ENCODE measurements around the gene DNAH11. TPM values are rescaled to one million over a fixed set of nuclear protein-coding genes. Genes with fewer than 3 reads are reported as not detected.

Gene DNAH11
- polyA plus RNA-seq, 1 experiment: 0.59 TPM

- ChIA-PET CTCF (no interaction called here), POLR2A (no interaction called here)
- Histone ChIP-seq H3K4me3 (ENCODE audit: low read depth, low read length) (no peak overlapping the region), H3K36me3 (ENCODE audit: control insufficient read depth, insufficient read depth, low read length) (no peaks in the 10 kb centered on the region), H3K27me3 (ENCODE audit: control insufficient read depth, insufficient read depth, low read length) (peaks cover 5% of the 10 kb centered on the region)
- TF ChIP-seq CTCF (IDR thresholded peaks at IDR 0.05; ENCODE audit: insufficient read depth, low read depth, low read length): no peak
- no peak for DNase-seq (ENCODE audit: low read depth)
These were observed 1.4 kb downstream of the DNAH11 start for GRCh38 chr7:21544303-21544656.

GRCh38 chr7:21544715-21545114 lies 1.9 kb downstream of the DNAH11 start:
- Histone ChIP-seq H3K27me3 (ENCODE audit: control insufficient read depth, insufficient read depth, low read length) (peaks cover 5% of the 10 kb centered on the region), H3K4me3 (ENCODE audit: low read depth, low read length) (no peak overlapping the region), H3K36me3 (ENCODE audit: control insufficient read depth, insufficient read depth, low read length) (no peaks in the 10 kb centered on the region)
- CTCF ChIA-PET: no interaction called here
- POLR2A ChIA-PET: no interaction called here
- no peak for TF ChIP-seq CTCF (IDR thresholded peaks at IDR 0.05; ENCODE audit: insufficient read depth, low read depth, low read length)
- DNase-seq (ENCODE audit: low read depth): no peak

GRCh38 chr7:21547501-21547900 lies 4.7 kb downstream of the DNAH11 start:
- POLR2A ChIA-PET: no interaction called here
- TF ChIP-seq CTCF (IDR thresholded peaks at IDR 0.05; ENCODE audit: insufficient read depth, low read depth, low read length): no peak
- DNase-seq (ENCODE audit: low read depth): no peak
- CTCF ChIA-PET: no interaction called here
- no peaks in the 10 kb centered on the region for H3K36me3 ChIP-seq (ENCODE audit: control insufficient read depth, insufficient read depth, low read length)
- H3K4me3 ChIP-seq (ENCODE audit: low read depth, low read length): no peak overlapping the region
- peaks cover 5% of the 10 kb centered on the region for H3K27me3 ChIP-seq (ENCODE audit: control insufficient read depth, insufficient read depth, low read length)

GRCh38 chr7:21548491-21548890 lies 5.7 kb downstream of the DNAH11 start:
- DNase-seq (ENCODE audit: low read depth): no peak
- H3K4me3 ChIP-seq (ENCODE audit: low read depth, low read length): no peak overlapping the region
- peaks cover 2% of the 10 kb centered on the region; the same call in 1 of the 2 replicates for H3K27me3 ChIP-seq (ENCODE audit: control insufficient read depth, insufficient read depth, low read length)
- no peak for TF ChIP-seq CTCF (IDR thresholded peaks at IDR 0.05; ENCODE audit: insufficient read depth, low read depth, low read length)
- ChIA-PET POLR2A (no interaction called here), CTCF (no interaction called here)
- no peaks in the 10 kb centered on the region for H3K36me3 ChIP-seq (ENCODE audit: control insufficient read depth, insufficient read depth, low read length)

- ChIA-PET CTCF (no interaction called here), POLR2A (no interaction called here)
- no peak for DNase-seq (ENCODE audit: low read depth)
- no peak overlapping the region for H3K4me3 ChIP-seq (ENCODE audit: low read depth, low read length)
- no peaks in the 10 kb centered on the region for H3K36me3 ChIP-seq (ENCODE audit: control insufficient read depth, insufficient read depth, low read length)
- no peaks in the 10 kb centered on the region; the same call in 1 of the 2 replicates for H3K27me3 ChIP-seq (ENCODE audit: control insufficient read depth, insufficient read depth, low read length)
- TF ChIP-seq CTCF (IDR thresholded peaks at IDR 0.05; ENCODE audit: insufficient read depth, low read depth, low read length): no peak
These were observed 7.2 kb downstream of the DNAH11 start for GRCh38 chr7:21550076-21550475.
